HUDEP-2 (cell line): Measurements from ENCODE around the gene KRTDAP.
A peak's percentile ranks its signal among the peaks of the same experiment; 100 is the strongest.
"Not testable (repeated sequence)": the region's sequence is repeated elsewhere in the genome, so short reads cannot be mapped to it uniquely, and the experiment has no call there.

Experiments
- DNase-seq, 76 experiments: peaks; one replicate each; lab custom pipeline; 2025; ENCODE audit not compliant: unreplicated experiment in 76 of 76; lab: John Stamatoyannopoulos, UW

The KRTDAP gene

GRCh38 chr19:35487656-35488182 lies 2.5 kb downstream of the KRTDAP start:
- no peak for DNase-seq

DNA sequence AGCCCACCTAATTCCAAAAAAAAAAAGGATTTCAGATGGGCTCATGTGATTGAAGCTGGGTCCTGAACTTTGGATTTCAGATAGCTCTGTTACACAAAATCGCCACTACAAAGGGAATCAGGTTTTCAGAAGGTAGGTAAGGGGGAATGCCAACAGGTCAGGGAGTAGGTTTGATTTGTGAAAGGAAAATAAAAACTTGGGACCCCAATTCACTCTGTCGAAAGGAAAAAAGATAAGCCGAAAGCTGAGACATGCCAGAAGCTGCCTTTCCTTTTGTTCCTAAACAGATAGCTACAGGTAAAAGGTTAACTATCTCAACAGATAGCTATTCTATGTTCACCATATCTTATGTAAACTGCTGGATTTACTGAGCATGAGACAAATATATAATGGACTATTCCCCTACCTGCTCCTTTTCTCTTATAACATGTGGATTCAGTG lies 4.0 kb downstream of the KRTDAP start:
- no peak for DNase-seq

DNA sequence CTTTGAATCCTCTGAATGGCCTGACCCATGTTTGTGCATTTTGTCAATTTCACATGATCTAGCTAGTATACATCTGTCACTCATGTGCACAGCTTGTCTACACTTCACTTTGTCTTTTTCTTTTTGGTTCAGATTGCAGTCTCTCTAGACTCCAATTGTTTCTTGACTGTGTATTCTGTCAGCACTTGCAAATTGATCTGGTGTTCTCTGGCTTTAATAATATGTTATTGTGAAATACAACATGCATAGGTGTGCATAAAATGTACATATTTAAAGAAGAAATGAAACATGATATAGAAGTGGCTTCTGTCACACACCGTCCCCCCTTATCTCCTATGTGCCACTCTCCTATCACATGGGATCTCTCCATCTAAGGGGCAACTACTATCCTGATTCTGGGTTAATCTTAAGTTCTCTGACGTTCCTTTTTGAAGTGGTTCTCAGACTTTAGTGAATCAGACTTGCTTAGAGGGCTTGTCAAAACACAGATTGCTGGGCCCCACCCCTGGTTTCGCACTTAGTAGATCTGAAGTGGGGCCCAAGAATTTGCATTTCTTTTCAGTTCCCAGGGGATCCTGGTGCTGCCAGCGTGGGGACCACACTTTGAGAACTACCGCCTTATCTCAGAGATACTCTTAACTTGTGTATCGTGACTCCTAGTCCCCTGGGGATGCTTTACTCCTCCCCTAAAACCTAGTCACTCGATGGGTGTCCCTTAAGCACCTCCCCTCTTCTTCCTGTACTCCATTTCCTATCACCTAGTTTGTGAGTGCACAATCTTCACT lies 5.8 kb downstream of the KRTDAP start:
- DNase-seq, result no peak

- no peak for DNase-seq
Observed at GRCh38 chr19:35483089-35483488, 7.2 kb downstream of the KRTDAP start.

DNA sequence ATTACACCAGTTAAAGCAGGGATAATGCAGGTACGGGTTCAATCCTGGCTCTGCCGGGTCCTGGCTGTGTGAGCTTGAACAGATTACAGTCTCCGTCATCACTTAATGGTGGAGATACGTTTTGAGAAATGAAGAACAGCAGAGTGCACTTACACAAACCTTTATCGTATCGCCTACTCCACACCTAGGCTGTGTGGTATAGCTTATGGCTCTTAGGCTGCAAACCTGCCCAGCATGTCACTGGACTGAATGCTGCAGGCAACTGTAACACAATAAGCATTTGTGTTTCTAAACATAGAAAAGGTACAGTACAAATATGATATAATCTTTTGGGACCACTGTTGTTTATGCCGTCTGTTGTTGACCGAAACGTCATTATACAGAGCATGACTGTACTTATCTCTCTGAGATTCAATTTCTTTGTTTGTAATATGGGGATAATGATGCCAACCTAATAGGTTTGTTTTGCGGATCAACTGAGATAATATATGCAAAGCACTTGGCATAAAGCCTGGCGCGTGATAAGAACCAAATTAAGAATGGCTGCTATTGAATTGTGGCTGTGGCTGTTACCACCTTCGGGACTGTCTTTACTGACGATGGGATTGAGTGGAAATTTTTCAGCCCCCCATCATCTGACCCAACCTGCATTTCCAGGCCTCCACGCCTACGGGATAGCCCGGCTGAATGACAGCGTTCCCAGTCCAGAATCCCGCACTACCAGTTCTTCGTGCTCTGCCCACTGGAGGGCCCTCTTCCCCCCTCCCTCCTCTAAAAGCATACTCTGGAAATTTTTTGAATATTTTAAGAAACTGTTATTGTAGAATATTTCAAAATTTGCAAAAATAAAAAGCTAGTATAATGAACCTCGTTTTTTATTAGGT lies 11.2 kb downstream of the KRTDAP start:
- no peak for DNase-seq

GRCh38 chr19:35476149-35476548 lies 14.1 kb downstream of the KRTDAP start:
- peak in 5 of 76 experiments; percentile 5 to 11 (median 7) for DNase-seq

GRCh38 chr19:35474594-35474993 lies 15.7 kb downstream of the KRTDAP start:
- not testable (repeated sequence) for DNase-seq

- no peak for DNase-seq
Observed at GRCh38 chr19:35474104-35474503, 16.2 kb downstream of the KRTDAP start.

DNA sequence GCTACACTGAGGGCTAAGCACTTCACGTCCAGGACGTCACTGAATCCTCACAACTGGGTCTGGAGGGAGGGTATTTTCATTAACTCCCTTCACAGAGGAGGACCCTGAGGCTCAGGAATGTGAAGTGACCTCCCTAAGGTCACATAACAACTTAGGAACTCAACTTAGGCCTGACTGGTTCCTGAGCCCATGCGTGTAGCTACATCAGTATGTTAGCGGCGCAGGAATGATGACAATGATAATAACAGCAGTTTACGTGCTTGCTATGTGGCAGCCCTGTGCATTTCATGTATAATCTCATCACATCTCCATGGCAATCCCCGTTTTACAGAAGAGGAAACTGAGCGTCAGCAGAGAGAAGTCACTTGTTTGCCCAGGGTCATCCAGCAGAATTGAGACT lies 18.3 kb downstream of the KRTDAP start:
- no peak for DNase-seq

DNA sequence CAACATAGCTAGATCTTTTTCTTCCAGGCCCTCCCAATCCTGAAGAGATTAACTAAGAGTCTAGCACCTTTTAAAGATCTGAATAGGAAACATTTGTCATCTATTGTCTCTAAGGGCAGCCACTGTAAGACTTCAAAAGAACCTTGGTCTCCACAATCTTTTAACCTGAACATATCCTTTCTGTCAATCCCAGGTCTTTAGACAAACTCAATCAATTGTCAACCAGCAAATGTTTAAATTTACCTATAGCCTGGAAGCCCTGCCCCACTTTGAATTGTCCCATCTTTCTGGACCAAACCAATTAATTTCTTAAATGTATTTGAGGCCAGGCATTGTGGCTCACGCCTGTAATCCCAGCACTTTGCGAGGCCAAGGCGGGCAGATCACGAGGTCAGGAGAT lies 19.2 kb downstream of the KRTDAP start:
- DNase-seq, result not testable (repeated sequence)

DNA sequence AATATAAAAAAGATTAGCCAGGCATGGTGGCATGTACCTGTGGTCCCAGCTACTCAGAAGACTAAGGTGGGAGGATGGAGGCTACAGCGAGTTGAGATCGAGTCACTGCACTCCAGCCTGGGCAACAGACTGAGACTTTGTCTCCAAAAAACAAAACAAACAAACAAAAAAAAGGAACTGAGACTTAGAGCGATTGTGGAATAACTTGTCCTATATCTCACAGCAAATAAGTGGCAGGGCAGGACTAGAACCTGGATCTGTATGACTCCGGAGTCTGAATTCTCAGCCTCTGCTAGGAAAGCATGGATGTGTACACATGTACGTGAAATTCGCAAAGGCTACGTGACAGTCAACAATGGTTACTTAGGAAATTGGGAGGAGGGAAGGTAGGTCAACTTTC lies 20.1 kb downstream of the KRTDAP start:
- DNase-seq, result no peak

DNA sequence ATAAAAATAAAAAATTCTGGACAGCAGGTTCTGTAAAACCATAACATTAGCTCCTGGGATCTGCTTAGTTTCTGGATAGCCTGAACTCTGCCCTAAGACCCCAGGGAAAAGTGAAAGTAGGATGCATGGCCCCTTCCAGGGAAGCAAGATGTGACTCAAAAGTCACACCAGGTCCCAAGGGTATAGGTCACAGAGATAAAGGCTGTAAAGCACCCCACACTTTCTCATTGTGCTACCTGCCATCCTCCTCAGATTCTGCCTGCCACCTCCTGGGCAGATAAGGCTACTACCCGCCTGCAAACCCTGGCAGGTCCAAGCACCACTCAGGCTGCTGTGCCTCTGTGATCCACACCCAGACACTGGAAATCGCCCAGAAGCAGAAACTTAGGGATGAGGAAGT lies 21.6 kb downstream of the KRTDAP start:
- peak in 68 of 76 experiments; percentile 7 to 84 (median 60) for DNase-seq

DNA sequence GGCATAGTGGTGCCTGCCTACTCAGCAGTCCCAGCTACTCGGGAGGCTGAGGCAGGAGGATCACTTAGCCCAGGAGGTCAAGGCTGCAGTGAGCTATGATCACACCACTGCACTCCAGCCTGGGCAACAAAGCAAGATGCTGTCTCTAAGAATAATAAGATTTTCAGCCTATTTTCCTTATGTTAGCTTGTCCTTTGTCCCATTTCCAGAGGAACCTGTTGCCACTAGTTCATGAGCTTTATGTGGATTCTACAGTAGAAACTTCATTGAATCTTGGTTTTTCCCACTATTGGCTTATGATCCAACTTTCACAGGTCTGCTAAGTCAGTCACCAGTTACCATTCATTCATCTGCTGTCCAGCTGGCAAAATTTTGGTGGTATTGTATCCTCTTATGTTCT lies 24.0 kb downstream of the KRTDAP start:
- no peak for DNase-seq

DNA sequence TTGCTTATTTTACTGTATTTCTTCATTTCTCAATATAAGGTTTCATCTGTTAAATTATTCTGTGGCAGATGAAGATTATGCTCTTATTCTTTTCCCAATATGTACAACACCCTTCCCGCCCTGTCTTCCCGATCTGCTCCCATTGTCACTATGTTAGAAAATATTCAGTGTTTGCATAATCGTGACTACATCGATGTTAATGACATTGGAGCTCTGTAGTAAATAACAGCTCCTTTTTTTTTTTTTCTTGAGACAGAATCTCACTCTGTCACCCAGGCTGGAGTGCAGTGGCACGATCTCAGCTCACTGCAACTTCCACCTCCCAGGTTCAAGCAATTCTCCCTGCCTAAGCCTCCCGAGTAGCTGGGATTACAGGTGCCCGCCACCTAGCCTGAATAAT lies 27.3 kb downstream of the KRTDAP start:
- DNase-seq, result not testable (repeated sequence)

- DNase-seq, result peak in 1 of 76 experiments; percentile 13
Observed at GRCh38 chr19:35462476-35462953, 27.7 kb downstream of the KRTDAP start.

GRCh38 chr19:35461788-35462187 lies 28.5 kb downstream of the KRTDAP start:
- not testable (repeated sequence) for DNase-seq

DNA sequence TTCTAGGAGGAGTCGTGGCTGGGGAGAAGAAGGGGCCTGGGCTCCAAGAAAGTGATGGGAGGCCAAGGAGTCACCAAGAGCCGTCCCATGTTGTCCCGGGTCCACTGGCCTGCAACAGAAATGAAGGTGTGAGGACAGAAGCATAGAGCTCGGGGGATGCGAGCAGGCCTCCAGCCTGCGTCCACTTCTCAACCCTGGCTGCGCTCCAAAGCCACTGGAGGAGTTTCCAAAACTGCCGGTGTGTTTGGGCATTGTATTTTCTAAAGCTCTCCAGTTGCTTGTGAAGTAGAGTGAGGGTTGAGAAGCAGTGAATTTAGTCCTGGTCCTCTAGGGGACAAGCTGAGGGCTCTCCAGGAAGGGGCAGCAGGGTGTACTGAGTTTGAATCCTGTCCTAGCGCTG lies 29.2 kb downstream of the KRTDAP start:
- DNase-seq, result no peak

- no peak for DNase-seq
Observed at GRCh38 chr19:35460608-35461007, 29.7 kb downstream of the KRTDAP start.

DNA sequence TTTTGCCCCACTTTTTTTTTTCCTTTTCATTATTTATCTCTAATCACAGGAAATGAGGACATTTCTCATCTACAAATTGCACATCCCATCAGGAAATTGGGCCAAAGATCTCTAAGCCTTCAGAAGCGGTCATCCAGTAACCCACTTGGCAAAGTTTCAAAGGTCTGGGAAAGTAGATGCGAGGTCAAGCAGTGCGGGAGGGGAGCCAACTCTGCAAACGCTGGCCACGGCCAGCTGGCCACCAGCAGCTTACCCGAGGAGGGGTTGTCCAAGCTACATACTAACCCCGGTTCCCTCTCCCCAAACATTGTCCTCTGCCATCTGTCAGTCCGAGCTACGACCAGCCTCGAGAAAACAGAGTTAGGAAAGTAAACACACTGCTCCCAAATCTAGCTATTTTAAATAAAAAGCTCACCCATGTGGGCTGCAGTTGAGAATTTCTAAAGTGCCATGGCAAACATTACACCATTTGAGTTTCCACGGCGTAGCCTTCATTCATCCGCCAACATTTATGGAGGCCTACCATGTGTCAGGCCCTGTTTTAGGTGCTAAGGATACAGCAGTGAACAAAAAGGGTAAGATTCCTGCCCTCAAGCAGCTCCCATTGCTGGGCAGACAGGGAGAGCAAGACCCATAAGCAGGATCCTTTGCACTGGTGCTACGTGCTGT lies 30.7 kb downstream of the KRTDAP start:
- DNase-seq, result no peak

DNA sequence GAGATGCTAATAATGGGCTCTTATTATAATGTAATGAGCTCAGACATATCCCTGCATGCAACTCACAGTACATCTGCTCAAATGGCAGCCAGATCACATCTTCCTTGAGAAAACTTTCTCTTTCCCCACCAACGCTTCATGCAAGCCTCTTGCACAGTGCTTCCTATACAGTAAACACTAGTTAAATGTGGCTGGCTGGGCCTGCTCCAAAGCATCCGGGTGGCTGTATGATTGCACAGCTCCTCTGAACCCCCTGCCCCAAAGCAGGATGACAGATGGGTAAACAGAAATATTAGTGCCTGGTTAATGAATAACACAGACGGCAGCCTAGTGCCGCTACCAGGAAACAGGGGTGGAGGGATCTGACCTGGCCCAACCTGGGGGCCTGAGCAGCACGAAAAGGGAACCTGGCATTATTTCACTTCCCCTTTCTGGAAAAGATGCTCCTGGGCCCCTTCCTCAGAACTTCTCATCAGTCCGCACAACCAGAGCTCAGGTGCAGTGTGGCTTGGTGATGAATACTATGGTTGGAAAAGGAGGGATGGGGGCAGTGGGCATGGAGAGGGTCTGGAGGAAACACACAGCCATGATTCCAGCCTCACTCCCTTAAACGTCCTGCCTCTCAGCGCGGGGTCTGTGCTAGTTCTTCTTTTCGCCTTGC lies 31.4 kb downstream of the KRTDAP start:
- no peak for DNase-seq
